GM12801 (cell line): ENCODE results near the gene SMARCD1.

Experiments
- CTCF ChIP-seq: IDR thresholded peaks from one replicate; pipeline ENCODE4 v1.5.1; 2011; ENCODE audit warnings: control low read depth; ENCODE audit not compliant: insufficient read length; ENCODE audit errors: extremely low read depth

SMARCD1 gene

GRCh38 chr12:50058743-50059312 is 26.3 kb upstream of the SMARCD1 start:
- TF ChIP-seq CTCF, result no peak

GRCh38 chr12:50059440-50060119 is 25.6 kb upstream of the SMARCD1 start:
- TF ChIP-seq CTCF, result no peak

- TF ChIP-seq CTCF, result no peak
Observed at GRCh38 chr12:50060120-50060468, 25.0 kb upstream of the SMARCD1 start.

- no peak for TF ChIP-seq CTCF
Observed at GRCh38 chr12:50061171-50061570, 24.0 kb upstream of the SMARCD1 start.

GRCh38 chr12:50061946-50062686 is 23.0 kb upstream of the SMARCD1 start:
- no peak for TF ChIP-seq CTCF

GRCh38 chr12:50062728-50063460 is 22.2 kb upstream of the SMARCD1 start:
- TF ChIP-seq CTCF, result no peak

- no peak for TF ChIP-seq CTCF
Observed at GRCh38 chr12:50065726-50066310, 19.3 kb upstream of the SMARCD1 start.
